IMR-90 (cell line): ENCODE data around the gene DHRS12.

Source experiments
- BHLHE40 ChIP-seq: fragments of 150-350 bp; IDR thresholded peaks from 2 replicates; pipeline ENCODE4 v1.6.1; 2016; ENCODE audit warnings: mild to moderate bottlenecking, low read depth, low read length
- CEBPB ChIP-seq: IDR thresholded peaks from 2 replicates; pipeline ENCODE4 v1.6.1; 2012; ENCODE audit warnings: low read depth, low read length, improper control_type of control experiment
- CTCF ChIP-seq: conservative IDR thresholded peaks from 2 replicates; pipeline ENCODE4 v1.5.1; 2012; ENCODE audit warnings: mild to moderate bottlenecking, low read depth, low read length, improper control_type of control experiment
- FOS ChIP-seq: fragments of 150-350 bp; IDR thresholded peaks from 2 replicates; pipeline ENCODE4 v1.6.1; 2016; ENCODE audit warnings: low read depth, low read length
- MAFK ChIP-seq: IDR thresholded peaks from 2 replicates; pipeline ENCODE4 v1.6.1; 2012; ENCODE audit warnings: low read depth, low read length, improper control_type of control experiment
- MXI1 ChIP-seq: IDR thresholded peaks from 2 replicates; pipeline ENCODE4 v1.6.1; 2012; ENCODE audit warnings: low read depth, mild to moderate bottlenecking, low read length, moderate library complexity, borderline replicate concordance
- POLR2A ChIP-seq: IDR thresholded peaks from 2 replicates; pipeline ENCODE4 v1.6.1; 2012; ENCODE audit warnings: mild to moderate bottlenecking, low read depth, low read length
- RAD21 ChIP-seq: IDR thresholded peaks from 2 replicates; pipeline ENCODE4 v1.6.1; 2012; ENCODE audit warnings: low read length, improper control_type of control experiment
- RCOR1 ChIP-seq: IDR thresholded peaks from 2 replicates; pipeline ENCODE4 v1.6.1; 2012; ENCODE audit warnings: mild to moderate bottlenecking, low read length, improper control_type of control experiment; ENCODE audit not compliant: insufficient replicate concordance
- USF2 ChIP-seq: fragments of 150-350 bp; IDR thresholded peaks from 2 replicates; pipeline ENCODE4 v1.6.1; 2017; ENCODE audit warnings: mild to moderate bottlenecking, antibody characterized with exemption, low read length, low read depth

GRCh38 chr13:51801631-51802099, 2.3 kb downstream of the DHRS12 start:
- TF ChIP-seq MXI1 = no peak
- TF ChIP-seq POLR2A = no peak
- TF ChIP-seq CTCF = no peak
- TF ChIP-seq RAD21 = no peak
- no peak for TF ChIP-seq FOS
- no peak for TF ChIP-seq BHLHE40
- no peak for TF ChIP-seq MAFK
- no peak for TF ChIP-seq RCOR1
- no peak for TF ChIP-seq CEBPB
- TF ChIP-seq USF2 = no peak
